HEK293 (cell line): ENCODE measurements around the gene MYZAP.

Experiments used
- CTCF ChIA-PET: fragments of 350-600 bp; formaldehyde crosslinking; extraction: SDS; loops from one replicate; lab custom pipeline; 2021; ENCODE audit warnings: antibody characterized with exemption; lab: Yijun Ruan, JAX
- POLR2A ChIA-PET: fragments of 300-600 bp; formaldehyde crosslinking; extraction: SDS; loops from one replicate; lab custom pipeline; 2020; ENCODE audit warnings: antibody characterized with exemption, inconsistent platforms; lab: Yijun Ruan, JAX
- H3K27ac ChIP-seq: fragments of 200-500 bp; sonication (Bioruptor generic); 2 replicates; pipeline ENCODE4 v1.5.1; 2014; ENCODE audit warnings: low read depth, low read length, control low read depth, inconsistent platforms; ENCODE audit errors: extremely low read depth
- H3K36me3 ChIP-seq, 2 experiments: fragments of 200-500 bp in 1 of 2; sonication (Bioruptor generic) in 1 of 2; 1 replicate in 1 of 2; 2 replicates in 1 of 2; pipeline ENCODE4 v1.5.1; 2014 to 2017; ENCODE audit warnings: inconsistent platforms in 2 of 2, low read length in 2 of 2; ENCODE audit not compliant: control insufficient read depth in 2 of 2, insufficient read depth in 1 of 2
- H3K4me1 ChIP-seq: fragments of 200-500 bp; sonication (Bioruptor generic); 2 replicates; pipeline ENCODE4 v1.5.1; 2014; ENCODE audit warnings: mild to moderate bottlenecking, low read length, inconsistent platforms; ENCODE audit not compliant: control insufficient read depth, insufficient read depth
- H3K4me3 ChIP-seq: 2 replicates; pipeline ENCODE4 v1.5.1; 2011; ENCODE audit warnings: low read depth, mild to moderate bottlenecking, control low read depth, low read length, moderate library complexity
- H3K9me3 ChIP-seq: fragments of 200-500 bp; sonication (Bioruptor generic); 2 replicates; pipeline ENCODE4 v1.5.1; 2014; ENCODE audit warnings: low read depth, low read length, inconsistent platforms; ENCODE audit not compliant: control insufficient read depth, insufficient read depth
- BCL11A ChIP-seq: fragments of 450-650 bp; formaldehyde crosslinking; IDR thresholded peaks from 2 replicates; pipeline ENCODE4 v1.5.1; 2016; ENCODE audit warnings: low read depth, missing biosample characterization, missing genetic modification characterization
- BCL11B ChIP-seq: fragments of 450-650 bp; formaldehyde crosslinking; IDR thresholded peaks from 2 replicates; pipeline ENCODE4 v1.5.1; 2016; ENCODE audit warnings: low read depth, missing biosample characterization, missing genetic modification characterization
- PRDM1 ChIP-seq: fragments of 450-650 bp; formaldehyde crosslinking; IDR thresholded peaks from 2 replicates; pipeline ENCODE4; 2016; ENCODE audit warnings: missing biosample characterization, missing genetic modification characterization
- PRDM2 ChIP-seq: fragments of 450-650 bp; formaldehyde crosslinking; IDR thresholded peaks from 2 replicates; pipeline ENCODE4 v1.5.1; 2016; ENCODE audit warnings: missing biosample characterization, missing genetic modification characterization, borderline replicate concordance
- ZBTB21 ChIP-seq: fragments of 450-650 bp; formaldehyde crosslinking; IDR thresholded peaks from 2 replicates; pipeline ENCODE4 v1.5.1; 2017; ENCODE audit warnings: missing biosample characterization, missing genetic modification characterization
- ZBTB26 ChIP-seq: fragments of 450-650 bp; formaldehyde crosslinking; optimal IDR thresholded peaks from 2 replicates; pipeline ENCODE3; 2016; ENCODE audit warnings: missing biosample characterization, mild to moderate bottlenecking, missing genetic modification characterization
- ZNF138 ChIP-seq: fragments of 450-650 bp; formaldehyde crosslinking; IDR thresholded peaks from 2 replicates; pipeline ENCODE4 v1.5.1; 2016; ENCODE audit warnings: missing biosample characterization, missing genetic modification characterization, borderline replicate concordance
- ZNF184 ChIP-seq: fragments of 450-650 bp; IDR thresholded peaks from 2 replicates; pipeline ENCODE4 v1.5.1; 2018; ENCODE audit warnings: missing biosample characterization, mild to moderate bottlenecking, missing genetic modification characterization
- ZNF302 ChIP-seq: fragments of 450-650 bp; formaldehyde crosslinking; IDR thresholded peaks from 2 replicates; pipeline ENCODE4 v1.5.1; 2016; ENCODE audit warnings: missing biosample characterization, missing genetic modification characterization, low read depth
- ZNF366 ChIP-seq: fragments of 450-650 bp; formaldehyde crosslinking; conservative IDR thresholded peaks from 2 replicates; pipeline ENCODE4 v1.5.1; 2016; ENCODE audit warnings: missing biosample characterization, missing genetic modification characterization
- ZNF391 ChIP-seq: fragments of 450-650 bp; formaldehyde crosslinking; IDR thresholded peaks from 2 replicates; pipeline ENCODE4 v1.5.1; 2016; ENCODE audit warnings: low read depth, missing biosample characterization, missing genetic modification characterization, borderline replicate concordance
- ZNF514 ChIP-seq: fragments of 450-650 bp; formaldehyde crosslinking; IDR thresholded peaks from 2 replicates; pipeline ENCODE4 v1.5.1; 2016; ENCODE audit warnings: missing biosample characterization, missing genetic modification characterization
- ZNF529 ChIP-seq: fragments of 450-650 bp; formaldehyde crosslinking; IDR thresholded peaks from 2 replicates; pipeline ENCODE4 v1.5.1; 2017; ENCODE audit warnings: missing genetic modification characterization, missing biosample characterization; ENCODE audit not compliant: insufficient replicate concordance
- ZNF571 ChIP-seq: fragments of 450-650 bp; formaldehyde crosslinking; IDR thresholded peaks from 2 replicates; pipeline ENCODE4 v1.5.0; 2017; ENCODE audit warnings: missing biosample characterization, missing genetic modification characterization
- ZNF585B ChIP-seq: fragments of 450-650 bp; formaldehyde crosslinking; IDR thresholded peaks from 2 replicates; pipeline ENCODE4 v1.5.1; 2016; ENCODE audit warnings: missing biosample characterization, missing genetic modification characterization
- ZNF621 ChIP-seq: fragments of 450-650 bp; formaldehyde crosslinking; IDR thresholded peaks from 2 replicates; pipeline ENCODE4 v1.5.1; 2017; ENCODE audit warnings: missing biosample characterization, missing genetic modification characterization
- ZNF626 ChIP-seq: fragments of 450-650 bp; sonication (Bioruptor Pico); formaldehyde crosslinking; IDR thresholded peaks from 2 replicates; pipeline ENCODE4 v1.5.1; 2018; ENCODE audit warnings: missing biosample characterization, missing genetic modification characterization, inconsistent platforms
- ZNF677 ChIP-seq: fragments of 450-650 bp; IDR thresholded peaks from 2 replicates; pipeline ENCODE4 v1.5.0; 2018; ENCODE audit warnings: missing biosample characterization, mild to moderate bottlenecking, missing genetic modification characterization, moderate library complexity
- ZSCAN5A ChIP-seq: fragments of 450-650 bp; formaldehyde crosslinking; IDR thresholded peaks from 2 replicates; pipeline ENCODE4 v1.5.1; 2016; ENCODE audit warnings: missing biosample characterization, missing genetic modification characterization

MYZAP gene

DNA sequence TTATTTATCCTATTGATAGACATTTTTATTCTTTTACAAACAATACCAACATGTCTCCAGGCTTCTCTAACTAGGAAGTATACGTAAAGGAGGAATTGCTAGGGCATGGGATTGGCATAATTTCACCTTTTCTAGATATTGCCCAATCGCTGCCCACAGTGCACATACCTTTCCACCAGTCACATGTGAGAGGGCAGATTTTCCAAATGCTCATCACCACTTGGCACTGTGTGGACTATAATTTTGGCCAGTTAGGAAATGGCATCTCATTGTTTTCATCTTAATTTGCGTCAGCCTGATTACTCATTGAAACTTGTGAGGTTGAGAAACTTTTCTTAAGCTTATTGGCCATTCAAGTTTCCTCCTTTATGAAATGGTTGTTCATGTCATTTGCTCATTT, 57.4 kb downstream of the MYZAP start:
- ChIA-PET POLR2A (no interaction called here), CTCF (no interaction called here)
- Histone ChIP-seq H3K36me3 (no peaks in the 10 kb centered on the region), H3K9me3 (no peaks in the 10 kb centered on the region), H3K27ac (no peak overlapping the region), H3K4me3 (no peak overlapping the region), H3K4me1 (no peaks in the 10 kb centered on the region)
- TF ChIP-seq ZNF621 (no peak), ZBTB21 (tag by site-specific recombination) (no peak), ZNF184 (tag by site-specific recombination) (no peak), ZSCAN5A (no peak), ZNF677 (tag by site-specific recombination) (no peak), ZNF571 (tag by site-specific recombination) (no peak), ZBTB26 (tag by site-specific recombination) (no peak), BCL11B (tag by site-specific recombination) (no peak), ZNF138 (tag by site-specific recombination) (no peak), ZNF585B (tag by site-specific recombination) (no peak), ZNF366 (no peak), BCL11A (no peak), ZNF302 (no peak), ZNF391 (tag by site-specific recombination) (no peak), ZNF529 (no peak), ZNF626 (tag by site-specific recombination) (no peak)

GRCh38 chr15:57651445-57651844, 59.7 kb downstream of the MYZAP start:
- CTCF ChIA-PET: no interaction called here
- Histone ChIP-seq H3K4me3 (no peak overlapping the region), H3K27ac (no peak overlapping the region), H3K36me3 (no peaks in the 10 kb centered on the region), H3K4me1 (no peaks in the 10 kb centered on the region), H3K9me3 (no peaks in the 10 kb centered on the region)
- no peak for TF ChIP-seq ZNF514 (tag by site-specific recombination)
- no peak for TF ChIP-seq PRDM2 (tag by site-specific recombination)
- no peak for TF ChIP-seq PRDM1 (tag by site-specific recombination)
- POLR2A ChIA-PET: no interaction called here
